Measurements from ENCODE around the gene TSPOAP1.

The TSPOAP1 gene

GRCh38 chr17:58312021-58312630 lies 16.5 kb downstream of the TSPOAP1 start:
- H3K4me3 ChIP-seq (ENCODE audit: insufficient read depth, low read length, poor library complexity, severe bottlenecking): no peak overlapping the region
- H3F3A ChIP-seq (ENCODE audit: insufficient read depth): no peaks in the 10 kb centered on the region
- H3K79me2 ChIP-seq (ENCODE audit: insufficient read depth, low read length): no peaks in the 10 kb centered on the region
- H3K9me2 ChIP-seq (replicated peaks; ENCODE audit: insufficient read depth, low read length): no peaks in the 10 kb centered on the region
- H4K20me1 ChIP-seq (ENCODE audit: low read depth, low read length): no peaks in the 10 kb centered on the region
- H3K9me3 ChIP-seq (ENCODE audit: insufficient read depth, low read length): no peaks in the 10 kb centered on the region
- no peaks in the 10 kb centered on the region for H3K36me3 ChIP-seq (ENCODE audit: low read length)
- no peak overlapping the region for H2AFZ ChIP-seq (ENCODE audit: low read depth, low read length, severe bottlenecking)
- no peak for TF ChIP-seq EZH2phosphoT487 (conservative IDR thresholded peaks at IDR 0.05; ENCODE audit: low read length)
- TF ChIP-seq, protein P1, sequence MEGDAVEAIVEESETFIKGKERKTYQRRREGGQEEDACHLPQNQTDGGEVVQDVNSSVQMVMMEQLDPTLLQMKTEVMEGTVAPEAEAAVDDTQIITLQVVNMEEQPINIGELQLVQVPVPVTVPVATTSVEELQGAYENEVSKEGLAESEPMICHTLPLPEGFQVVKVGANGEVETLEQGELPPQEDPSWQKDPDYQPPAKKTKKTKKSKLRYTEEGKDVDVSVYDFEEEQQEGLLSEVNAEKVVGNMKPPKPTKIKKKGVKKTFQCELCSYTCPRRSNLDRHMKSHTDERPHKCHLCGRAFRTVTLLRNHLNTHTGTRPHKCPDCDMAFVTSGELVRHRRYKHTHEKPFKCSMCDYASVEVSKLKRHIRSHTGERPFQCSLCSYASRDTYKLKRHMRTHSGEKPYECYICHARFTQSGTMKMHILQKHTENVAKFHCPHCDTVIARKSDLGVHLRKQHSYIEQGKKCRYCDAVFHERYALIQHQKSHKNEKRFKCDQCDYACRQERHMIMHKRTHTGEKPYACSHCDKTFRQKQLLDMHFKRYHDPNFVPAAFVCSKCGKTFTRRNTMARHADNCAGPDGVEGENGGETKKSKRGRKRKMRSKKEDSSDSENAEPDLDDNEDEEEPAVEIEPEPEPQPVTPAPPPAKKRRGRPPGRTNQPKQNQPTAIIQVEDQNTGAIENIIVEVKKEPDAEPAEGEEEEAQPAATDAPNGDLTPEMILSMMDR (IDR thresholded peaks at IDR 0.05; ENCODE audit: insufficient read depth, low read length, poor library complexity, severe bottlenecking): no peak
- no peak overlapping the region for H3K4me2 ChIP-seq (ENCODE audit: low read depth, low read length, poor library complexity, severe bottlenecking)
- H3K27me3 ChIP-seq (ENCODE audit: low read length): no peaks in the 10 kb centered on the region
- no peak overlapping the region for H3K27ac ChIP-seq (ENCODE audit: low read depth, low read length)
- no peak overlapping the region for H3K9ac ChIP-seq (ENCODE audit: low read length)

- Histone ChIP-seq H3K4me2 (ENCODE audit: low read depth, low read length, poor library complexity, severe bottlenecking) (no peak overlapping the region), H3K9ac (ENCODE audit: low read length) (no peak overlapping the region), H3K9me2 (replicated peaks; ENCODE audit: insufficient read depth, low read length) (no peaks in the 10 kb centered on the region), H3K27ac (ENCODE audit: low read depth, low read length) (no peak overlapping the region), H3K79me2 (ENCODE audit: insufficient read depth, low read length) (no peaks in the 10 kb centered on the region), H3F3A (ENCODE audit: insufficient read depth) (no peaks in the 10 kb centered on the region), H3K4me3 (ENCODE audit: insufficient read depth, low read length, poor library complexity, severe bottlenecking) (no peak overlapping the region), H2AFZ (ENCODE audit: low read depth, low read length, severe bottlenecking) (no peak overlapping the region), H4K20me1 (ENCODE audit: low read depth, low read length) (no peaks in the 10 kb centered on the region), H3K36me3 (ENCODE audit: low read length) (no peaks in the 10 kb centered on the region), H3K9me3 (ENCODE audit: insufficient read depth, low read length) (no peaks in the 10 kb centered on the region), H3K27me3 (ENCODE audit: low read length) (no peaks in the 10 kb centered on the region)
- TF ChIP-seq, protein P1 (IDR thresholded peaks at IDR 0.05; ENCODE audit: insufficient read depth, low read length, poor library complexity, severe bottlenecking): no peak
- no peak for TF ChIP-seq EZH2phosphoT487 (conservative IDR thresholded peaks at IDR 0.05; ENCODE audit: low read length)
Observed at GRCh38 chr17:58311429-58311894, 17.1 kb downstream of the TSPOAP1 start.

GRCh38 chr17:58310511-58311428 lies 17.8 kb downstream of the TSPOAP1 start:
- H2AFZ ChIP-seq (ENCODE audit: low read depth, low read length, severe bottlenecking): no peak overlapping the region
- no peak overlapping the region for H3K4me2 ChIP-seq (ENCODE audit: low read depth, low read length, poor library complexity, severe bottlenecking)
- H3K79me2 ChIP-seq (ENCODE audit: insufficient read depth, low read length): no peaks in the 10 kb centered on the region
- no peaks in the 10 kb centered on the region for H3K27me3 ChIP-seq (ENCODE audit: low read length)
- H3K4me3 ChIP-seq (ENCODE audit: insufficient read depth, low read length, poor library complexity, severe bottlenecking): no peak overlapping the region
- no peaks in the 10 kb centered on the region for H3F3A ChIP-seq (ENCODE audit: insufficient read depth)
- H3K27ac ChIP-seq (ENCODE audit: low read depth, low read length): no peak overlapping the region
- H3K9me3 ChIP-seq (ENCODE audit: insufficient read depth, low read length): no peaks in the 10 kb centered on the region
- no peak overlapping the region for H3K9ac ChIP-seq (ENCODE audit: low read length)
- no peaks in the 10 kb centered on the region for H4K20me1 ChIP-seq (ENCODE audit: low read depth, low read length)
- no peak for TF ChIP-seq EZH2phosphoT487 (conservative IDR thresholded peaks at IDR 0.05; ENCODE audit: low read length)
- TF ChIP-seq, protein P1 (IDR thresholded peaks at IDR 0.05; ENCODE audit: insufficient read depth, low read length, poor library complexity, severe bottlenecking): no peak
- H3K36me3 ChIP-seq (ENCODE audit: low read length): no peaks in the 10 kb centered on the region
- no peaks in the 10 kb centered on the region for H3K9me2 ChIP-seq (replicated peaks; ENCODE audit: insufficient read depth, low read length)
